A673 (cell line): ENCODE measurements around the gene GABRG2.

Source experiments
- CTCF ChIP-seq: fragments of 300-800, 200-600 bp; sonication (generic); conservative IDR thresholded peaks from 2 replicates; pipeline ENCODE4 v1.5.1; 2017; ENCODE audit warnings: low read depth, mild to moderate bottlenecking, antibody characterized with exemption, low read length, moderate library complexity, mixed read lengths
- EZH2 ChIP-seq: fragments of 200-600 bp; sonication (generic); IDR thresholded peaks from 2 replicates; pipeline ENCODE4 v1.6.1; 2017; ENCODE audit warnings: borderline replicate concordance, low read depth, mild to moderate bottlenecking, mixed read lengths, antibody characterized with exemption, low read length; ENCODE audit not compliant: poor library complexity, severe bottlenecking

- TF ChIP-seq CTCF (no peak), EZH2 (no peak)
Observed at GRCh38 chr5:162068936-162069335, 1.4 kb downstream of the GABRG2 start.
